Endothelial cell of umbilical vein (primary cell): ENCODE data around the gene SLC10A7.

Experiments used
- EZH2 ChIP-seq: IDR thresholded peaks from 2 replicates; pipeline ENCODE4 v1.6.1; 2012; ENCODE audit warnings: borderline replicate concordance, low read depth, mild to moderate bottlenecking, moderate library complexity, low read length, inconsistent platforms; ENCODE audit not compliant: severe bottlenecking
- GATA2 ChIP-seq: IDR thresholded peaks from 2 replicates; pipeline ENCODE4 v1.7.0; 2011; ENCODE audit warnings: low read depth, mild to moderate bottlenecking, moderate library complexity, mixed read lengths, low read length; ENCODE audit not compliant: insufficient read length, insufficient read depth
- JUN ChIP-seq: IDR thresholded peaks from 2 replicates; pipeline ENCODE4 v1.6.1; 2011; ENCODE audit warnings: borderline replicate concordance, low read depth; ENCODE audit not compliant: insufficient read length, insufficient read depth
- MYC ChIP-seq: IDR thresholded peaks from one replicate; pipeline ENCODE4 v1.6.1; 2011; ENCODE audit warnings: mild to moderate bottlenecking, low read depth, low read length
- POLR2A ChIP-seq: IDR thresholded peaks from 2 replicates; pipeline ENCODE4 v1.6.1; 2012; ENCODE audit warnings: low read depth, mild to moderate bottlenecking, control low read depth, low read length
- POLR2AphosphoS5 ChIP-seq: IDR thresholded peaks from 2 replicates; pipeline ENCODE4 v1.6.1; 2012; ENCODE audit warnings: low read depth, mild to moderate bottlenecking, control low read depth, low read length, moderate library complexity; ENCODE audit not compliant: insufficient read depth
- TF ChIP-seq, protein P1 (sequence below), 2 donors: IDR thresholded peaks; 1 replicate in 1 of 2; 2 replicates in 1 of 2; pipeline ENCODE4 v1.5.1; 2011; ENCODE audit warnings: low read length in 2 of 2, mild to moderate bottlenecking in 2 of 2, moderate library complexity in 2 of 2, control low read depth in 1 of 2, inconsistent platforms in 1 of 2, low read depth in 1 of 2; ENCODE audit not compliant: insufficient read depth in 1 of 2; ENCODE audit errors: extremely low read depth in 1 of 2
- TF ChIP-seq, protein P2 (sequence below): IDR thresholded peaks from 2 replicates; pipeline ENCODE4 v1.6.1; 2011; ENCODE audit not compliant: insufficient read depth, insufficient read length

DNA sequence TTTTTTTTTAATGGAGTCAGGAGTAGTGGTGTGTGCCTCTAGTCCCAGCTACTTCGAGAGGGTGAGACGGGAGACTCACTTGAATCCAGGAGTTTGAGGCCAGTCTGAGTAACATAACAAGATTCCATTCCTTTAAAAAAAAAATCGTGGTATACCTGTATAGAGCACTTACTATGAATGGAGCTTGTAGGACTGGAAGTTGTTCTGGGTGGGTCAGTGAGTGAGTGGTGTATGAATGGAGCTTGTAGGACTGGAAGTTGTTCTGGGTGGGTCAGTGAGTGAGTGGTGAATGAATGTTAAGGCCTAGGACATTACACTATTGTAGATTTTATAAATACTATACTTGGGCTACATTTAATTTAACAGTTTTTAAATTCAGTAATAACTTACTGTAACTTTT is 2.9 kb upstream of the SLC10A7 start:
- TF ChIP-seq, protein P1, sequence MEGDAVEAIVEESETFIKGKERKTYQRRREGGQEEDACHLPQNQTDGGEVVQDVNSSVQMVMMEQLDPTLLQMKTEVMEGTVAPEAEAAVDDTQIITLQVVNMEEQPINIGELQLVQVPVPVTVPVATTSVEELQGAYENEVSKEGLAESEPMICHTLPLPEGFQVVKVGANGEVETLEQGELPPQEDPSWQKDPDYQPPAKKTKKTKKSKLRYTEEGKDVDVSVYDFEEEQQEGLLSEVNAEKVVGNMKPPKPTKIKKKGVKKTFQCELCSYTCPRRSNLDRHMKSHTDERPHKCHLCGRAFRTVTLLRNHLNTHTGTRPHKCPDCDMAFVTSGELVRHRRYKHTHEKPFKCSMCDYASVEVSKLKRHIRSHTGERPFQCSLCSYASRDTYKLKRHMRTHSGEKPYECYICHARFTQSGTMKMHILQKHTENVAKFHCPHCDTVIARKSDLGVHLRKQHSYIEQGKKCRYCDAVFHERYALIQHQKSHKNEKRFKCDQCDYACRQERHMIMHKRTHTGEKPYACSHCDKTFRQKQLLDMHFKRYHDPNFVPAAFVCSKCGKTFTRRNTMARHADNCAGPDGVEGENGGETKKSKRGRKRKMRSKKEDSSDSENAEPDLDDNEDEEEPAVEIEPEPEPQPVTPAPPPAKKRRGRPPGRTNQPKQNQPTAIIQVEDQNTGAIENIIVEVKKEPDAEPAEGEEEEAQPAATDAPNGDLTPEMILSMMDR (IDR thresholded peaks at IDR 0.05; ENCODE audit: extremely low read depth in 1 of 2, insufficient read depth in 1 of 2, low read depth in 1 of 2, low read length in 2 of 2), result no peak
- TF ChIP-seq GATA2 (no peak), POLR2A (no peak), EZH2 (no peak), POLR2AphosphoS5 (no peak), MYC (no peak), JUN (no peak)
- TF ChIP-seq, protein P2, sequence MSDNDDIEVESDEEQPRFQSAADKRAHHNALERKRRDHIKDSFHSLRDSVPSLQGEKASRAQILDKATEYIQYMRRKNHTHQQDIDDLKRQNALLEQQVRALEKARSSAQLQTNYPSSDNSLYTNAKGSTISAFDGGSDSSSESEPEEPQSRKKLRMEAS, result no peak
